Right renal pelvis (tissue), 4 donors: ENCODE measurements around the gene MGAT4C. TPM values are rescaled to one million over a fixed set of nuclear protein-coding genes. Genes with fewer than 3 reads are reported as not detected.

ENCODE experiments used
- DNase-seq, 4 donors: peaks; one replicate each; pipeline ENCODE4 v3.0.0-alpha.2; 2013; ENCODE audit warnings: low read depth in 4 of 4, low spot score in 3 of 4, missing footprints in 1 of 4
- polyA plus RNA-seq, 4 donors: library from polyadenylated mRNA; unstranded; fragments of 120-200 nt; gene quantifications; one replicate each; pipeline ENCODE4 v1.2.1, GENCODE V29; 2013; ENCODE audit not compliant: insufficient read length in 4 of 4

MGAT4C gene
- polyA plus RNA-seq, 4 donors = 1.7 to 2.5 (median 2.0) TPM

- no peak for DNase-seq
Measured at GRCh38 chr12:86230516-86231146, 25.6 kb downstream of the MGAT4C start.

GRCh38 chr12:86229772-86230171 is 26.4 kb downstream of the MGAT4C start:
- DNase-seq = no peak

- DNase-seq = no peak
Measured at GRCh38 chr12:86228656-86229055, 27.5 kb downstream of the MGAT4C start.

- DNase-seq = no peak
Measured at GRCh38 chr12:86226481-86226880, 29.7 kb downstream of the MGAT4C start.

GRCh38 chr12:86216591-86216990 is 39.6 kb downstream of the MGAT4C start:
- DNase-seq = no peak

GRCh38 chr12:86213012-86213411 is 43.2 kb downstream of the MGAT4C start:
- no peak for DNase-seq

GRCh38 chr12:86198696-86199444 is 57.3 kb downstream of the MGAT4C start:
- DNase-seq = no peak

- DNase-seq = no peak
Measured at GRCh38 chr12:86196465-86196864, 59.7 kb downstream of the MGAT4C start.

GRCh38 chr12:86194721-86195120 is 61.5 kb downstream of the MGAT4C start:
- no peak for DNase-seq

GRCh38 chr12:86193931-86194330 is 62.3 kb downstream of the MGAT4C start:
- DNase-seq = no peak

GRCh38 chr12:86188226-86188625 is 68.0 kb downstream of the MGAT4C start:
- DNase-seq = no peak

GRCh38 chr12:86186449-86186848 is 69.7 kb downstream of the MGAT4C start:
- DNase-seq = no peak

- DNase-seq = no peak
Measured at GRCh38 chr12:86179855-86180254, 76.3 kb downstream of the MGAT4C start.

GRCh38 chr12:86174188-86174587 is 82.0 kb downstream of the MGAT4C start:
- no peak for DNase-seq

- no peak for DNase-seq
Measured at GRCh38 chr12:86172913-86173443, 83.2 kb downstream of the MGAT4C start.

GRCh38 chr12:86170051-86170450 is 86.1 kb downstream of the MGAT4C start:
- no peak for DNase-seq

GRCh38 chr12:86158956-86159355 is 97.2 kb downstream of the MGAT4C start:
- DNase-seq = no peak

GRCh38 chr12:86154620-86155019 is 101.6 kb downstream of the MGAT4C start:
- DNase-seq = no peak

GRCh38 chr12:86148612-86149011 is 107.6 kb downstream of the MGAT4C start:
- DNase-seq = no peak

GRCh38 chr12:86148071-86148470 is 108.1 kb downstream of the MGAT4C start:
- no peak for DNase-seq

- no peak for DNase-seq
Measured at GRCh38 chr12:86145156-86145555, 111.0 kb downstream of the MGAT4C start.

GRCh38 chr12:86143162-86143561 is 113.0 kb downstream of the MGAT4C start:
- DNase-seq = no peak
